ENCODE results near the gene TCP1.

GRCh38 chr6:159800141-159800865 is 10.9 kb upstream of the TCP1 start, which contains the start of gene PNLDC1:
- TF ChIP-seq FOXP4 (CRISPR knock-in tag; IDR thresholded peaks at IDR 0.05; ENCODE audit: borderline replicate concordance) (no peak), ZNF778 (CRISPR knock-in tag; IDR thresholded peaks at IDR 0.05) (no peak), ATF6 (CRISPR knock-in tag; IDR thresholded peaks at IDR 0.05) (no peak), REST (IDR thresholded peaks at IDR 0.05; ENCODE audit: borderline replicate concordance) (no peak), REST (CRISPR knock-in tag; IDR thresholded peaks at IDR 0.05; ENCODE audit: low read depth) (no peak), BHLHE40 (IDR thresholded peaks at IDR 0.05; ENCODE audit: low read length) (no peak), CTCF (IDR thresholded peaks at IDR 0.05 in 2 of 3, conservative IDR thresholded peaks at IDR 0.05 in 1 of 3; ENCODE audit: insufficient read depth in 2 of 3, low read depth in 1 of 3, low read length in 3 of 3) (no peak), RFX5 (IDR thresholded peaks at IDR 0.05; ENCODE audit: low read depth, low read length) (no peak), ETV6 (IDR thresholded peaks at IDR 0.05; ENCODE audit: borderline replicate concordance in 1 of 2, low read depth in 2 of 2, low read length in 1 of 2) (no peak), ETV6 (CRISPR knock-in tag; IDR thresholded peaks at IDR 0.05; ENCODE audit: borderline replicate concordance) (no peak), GATA2 (CRISPR knock-in tag; IDR thresholded peaks at IDR 0.05) (no peak), MTA1 (IDR thresholded peaks at IDR 0.05; ENCODE audit: borderline replicate concordance) (no peak), NRF1 (conservative IDR thresholded peaks at IDR 0.05 in 1 of 2, IDR thresholded peaks at IDR 0.05 in 1 of 2) (no peak), ATF2 (CRISPR knock-in tag; IDR thresholded peaks at IDR 0.05) (no peak)

All from K562 (cell line).